ENCODE data around the gene FAM124B. TPM values are rescaled to one million over a fixed set of nuclear protein-coding genes. Genes with fewer than 3 reads are reported as not detected.
A peak's percentile ranks its signal among the peaks of the same experiment; 100 is the strongest.

The FAM124B gene
- total RNA-seq, 1 experiment from 2014 or later: 0.73 TPM

DNA sequence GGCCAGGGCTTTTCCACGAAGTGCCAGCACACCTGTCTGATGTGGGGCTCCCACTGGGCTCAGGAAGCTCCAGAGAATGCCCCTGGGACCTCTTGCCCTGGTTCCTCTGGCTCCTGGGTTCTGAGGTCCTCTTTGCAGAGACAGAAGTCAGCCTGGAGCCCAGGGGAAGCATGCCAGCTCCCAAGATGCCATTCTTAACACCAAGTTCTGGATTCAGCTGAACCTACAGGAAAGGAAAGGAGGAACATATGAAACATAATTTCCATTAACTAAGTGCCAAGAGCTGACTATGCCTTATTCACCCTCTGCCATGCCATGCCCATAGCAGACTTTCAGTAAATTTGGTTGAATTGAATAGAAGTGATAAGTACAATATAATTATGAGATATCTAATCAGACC, 21.9 kb downstream of the FAM124B start:
- H3K27me3 ChIP-seq: no peaks in the 10 kb centered on the region
- no peaks in the 10 kb centered on the region for H3K36me3 ChIP-seq
- H3K4me3 ChIP-seq: no peak overlapping the region
- no peak for DNase-seq
- no peaks in the 10 kb centered on the region for H3K9me3 ChIP-seq (replicated peaks)
- no peak overlapping the region for H3K27ac ChIP-seq
- no peaks in the 10 kb centered on the region for H3K4me1 ChIP-seq

- DNase-seq: no peak
- Histone ChIP-seq H3K27ac (no peak overlapping the region), H3K27me3 (no peaks in the 10 kb centered on the region), H3K4me3 (no peak overlapping the region), H3K9me3 (replicated peaks) (no peaks in the 10 kb centered on the region), H3K36me3 (no peaks in the 10 kb centered on the region), H3K4me1 (no peaks in the 10 kb centered on the region)
Observed at GRCh38 chr2:224379172-224379571, 22.7 kb downstream of the FAM124B start.

DNA sequence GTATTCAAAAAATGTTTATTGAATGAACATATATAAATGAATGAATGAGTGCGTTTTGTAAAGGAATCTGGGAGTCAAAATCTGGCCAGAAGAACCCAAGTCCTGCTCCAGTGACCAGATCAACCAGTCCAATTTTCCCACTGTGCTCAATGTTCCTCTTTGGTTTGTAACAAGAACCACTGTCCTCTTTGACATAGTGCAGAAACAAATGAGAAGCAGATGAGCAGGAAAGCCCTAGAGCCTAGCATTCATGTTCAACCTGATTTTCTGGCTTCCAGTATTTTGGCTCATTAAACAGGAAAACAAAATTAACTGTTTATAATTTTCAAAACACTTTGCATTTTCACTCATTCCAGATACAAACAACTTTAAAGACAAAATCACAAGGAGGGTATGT, 23.2 kb downstream of the FAM124B start:
- no peak for DNase-seq
- Histone ChIP-seq H3K27ac (no peak overlapping the region), H3K4me1 (no peaks in the 10 kb centered on the region), H3K27me3 (no peaks in the 10 kb centered on the region), H3K9me3 (replicated peaks) (no peaks in the 10 kb centered on the region), H3K36me3 (no peaks in the 10 kb centered on the region), H3K4me3 (no peak overlapping the region)

DNA sequence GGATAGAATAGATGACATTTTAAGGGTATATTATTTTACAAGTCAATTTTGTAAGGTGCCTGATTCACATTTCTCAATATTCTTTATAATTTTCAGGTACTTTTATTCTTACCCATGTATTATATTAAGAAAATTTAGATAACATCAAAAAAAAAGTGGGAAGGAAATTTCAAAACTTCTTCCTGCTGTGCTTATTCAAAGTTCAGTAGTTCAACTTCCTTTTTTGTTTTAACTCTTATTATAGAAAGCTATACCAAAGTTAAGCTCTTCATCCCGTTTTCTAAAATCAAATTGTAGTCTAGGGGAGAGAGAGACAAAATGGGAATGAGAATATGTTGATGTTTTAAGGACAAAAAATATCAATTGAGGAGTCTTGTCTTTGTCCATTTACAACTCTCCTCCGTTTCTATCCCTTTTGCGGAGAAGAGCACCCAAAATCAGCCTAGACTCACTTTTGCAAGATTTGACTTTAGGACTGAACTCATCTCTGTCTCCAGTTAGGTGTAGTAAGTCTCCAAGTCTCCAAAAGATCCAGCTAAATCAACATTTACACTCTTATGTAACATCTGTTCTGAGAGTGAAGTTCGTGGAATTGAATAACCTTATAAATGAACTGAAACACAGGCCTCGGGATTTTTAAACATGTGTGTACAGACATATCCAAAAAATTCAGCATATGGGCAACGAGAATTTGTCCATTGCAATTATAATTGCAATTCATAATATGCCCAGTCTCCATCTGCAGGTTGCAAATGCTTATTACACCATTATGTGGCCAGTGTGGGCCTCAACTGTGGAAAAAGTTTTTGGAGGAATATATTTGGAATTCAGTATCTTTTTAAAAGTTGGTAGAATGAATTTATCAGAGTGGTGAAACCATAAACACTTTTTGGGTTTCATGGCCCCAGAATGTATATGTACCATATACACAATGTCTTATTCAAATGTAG, 23.9 kb downstream of the FAM124B start:
- H3K4me1 ChIP-seq: no peaks in the 10 kb centered on the region
- H3K36me3 ChIP-seq: no peaks in the 10 kb centered on the region
- no peaks in the 10 kb centered on the region for H3K9me3 ChIP-seq (replicated peaks)
- no peak overlapping the region for H3K27ac ChIP-seq
- no peak for DNase-seq
- no peaks in the 10 kb centered on the region for H3K27me3 ChIP-seq
- H3K4me3 ChIP-seq: no peak overlapping the region

- no peaks in the 10 kb centered on the region for H3K9me3 ChIP-seq (replicated peaks)
- H3K36me3 ChIP-seq: no peaks in the 10 kb centered on the region
- no peaks in the 10 kb centered on the region for H3K27me3 ChIP-seq
- no peaks in the 10 kb centered on the region for H3K4me1 ChIP-seq
- no peak overlapping the region for H3K27ac ChIP-seq
- H3K4me3 ChIP-seq: no peak overlapping the region
- DNase-seq: no peak
Observed at GRCh38 chr2:224372641-224373040, 29.3 kb downstream of the FAM124B start.

DNA sequence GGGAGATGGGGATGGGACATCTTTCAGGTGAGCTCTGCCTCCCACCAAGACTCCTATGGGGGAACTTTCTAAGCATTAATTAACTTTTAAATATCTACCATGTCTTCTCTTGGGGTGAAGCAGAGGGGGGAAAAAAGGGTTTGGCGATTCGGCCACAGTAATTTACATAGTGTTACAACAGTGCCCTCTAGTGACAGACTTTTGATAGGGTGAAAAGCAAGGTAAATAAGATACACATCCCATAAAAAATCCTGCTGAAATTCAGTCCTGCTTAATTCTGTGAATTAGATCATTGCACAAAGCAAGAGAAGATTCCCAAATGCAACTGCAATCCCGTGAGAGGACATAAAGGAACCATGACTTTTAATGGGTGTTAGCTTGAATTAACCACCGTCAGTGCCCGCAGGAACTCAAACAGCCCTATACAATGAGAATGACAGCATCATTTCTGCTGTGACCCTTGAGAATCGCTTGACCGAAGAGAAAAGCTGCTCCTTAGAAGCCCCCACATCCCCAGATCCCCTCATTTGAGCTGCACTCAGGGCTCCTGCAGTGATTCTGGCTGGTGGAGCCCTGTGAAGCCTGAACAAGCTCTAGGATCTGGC, 32.8 kb downstream of the FAM124B start:
- no peak overlapping the region for H3K4me3 ChIP-seq
- no peaks in the 10 kb centered on the region for H3K36me3 ChIP-seq
- H3K27me3 ChIP-seq: no peaks in the 10 kb centered on the region
- DNase-seq: peak; percentile 51 to 84
- H3K9me3 ChIP-seq (replicated peaks): 0 out of 2 replicates have a peak, but pooled peaks cover 4% of the 10 kb centered on the region
- H3K4me1 ChIP-seq: peaks cover 5% of the 10 kb centered on the region
- H3K27ac ChIP-seq: no peak overlapping the region

DNA sequence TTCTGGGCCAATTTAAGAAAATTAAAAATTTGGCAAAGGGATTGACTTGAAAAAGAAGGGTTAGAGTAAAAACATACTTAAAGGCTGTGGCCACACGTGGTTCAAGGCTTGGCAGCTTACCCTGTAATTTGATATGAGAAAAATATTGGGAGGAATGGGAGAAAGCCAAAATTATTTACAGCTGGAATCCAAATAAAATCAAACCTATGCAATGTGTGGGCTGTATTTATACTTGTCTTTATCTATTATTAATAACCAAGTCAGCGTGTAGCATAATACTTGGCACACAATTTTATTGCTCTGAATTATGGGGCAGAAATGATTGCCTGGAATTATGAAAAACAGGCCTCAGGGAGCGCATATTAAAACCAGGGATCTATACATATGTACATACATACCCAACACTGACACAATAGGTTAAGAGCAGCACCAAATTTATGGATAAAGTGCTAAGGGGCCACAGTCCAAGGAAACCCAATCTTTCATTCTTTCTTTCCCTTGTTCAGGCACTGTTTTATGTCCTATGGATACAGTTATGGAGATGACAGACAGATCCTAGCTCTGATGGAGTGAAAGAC, 35.6 kb downstream of the FAM124B start:
- Histone ChIP-seq H3K9me3 (replicated peaks) (0 out of 2 replicates have a peak, but pooled peaks cover 4% of the 10 kb centered on the region), H3K36me3 (no peaks in the 10 kb centered on the region), H3K4me1 (peaks cover 5% of the 10 kb centered on the region), H3K4me3 (no peak overlapping the region), H3K27me3 (no peaks in the 10 kb centered on the region), H3K27ac (no peak overlapping the region)
- peak in 1 of 2 experiments; percentile 30 for DNase-seq

DNA sequence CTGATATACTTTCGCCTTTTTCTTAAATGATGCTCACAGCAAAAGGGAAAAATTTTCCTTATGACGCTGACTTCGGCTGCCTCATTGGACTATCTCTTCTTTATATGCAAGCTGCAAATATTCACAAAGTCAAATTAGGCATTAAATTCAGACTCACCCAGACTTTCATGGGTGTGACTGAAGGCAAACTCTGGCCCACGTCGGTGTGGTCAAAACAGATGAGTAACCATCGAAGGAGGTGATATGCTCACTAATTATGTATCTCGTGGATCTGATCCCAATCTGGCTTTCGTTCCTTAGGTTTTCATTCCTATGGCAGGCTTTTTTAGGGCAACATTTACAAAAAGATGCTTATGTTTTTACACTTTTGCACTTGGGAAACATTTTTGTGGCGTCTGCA, 36.6 kb downstream of the FAM124B start:
- Histone ChIP-seq H3K9me3 (replicated peaks) (0 out of 2 replicates have a peak, but pooled peaks cover 4% of the 10 kb centered on the region), H3K36me3 (no peaks in the 10 kb centered on the region), H3K27me3 (no peaks in the 10 kb centered on the region), H3K4me3 (no peak overlapping the region), H3K27ac (no peak overlapping the region), H3K4me1 (peaks cover 5% of the 10 kb centered on the region)
- no peak for DNase-seq

GRCh38 chr2:224363281-224363680, 38.6 kb downstream of the FAM124B start:
- Histone ChIP-seq H3K27me3 (no peaks in the 10 kb centered on the region), H3K27ac (no peak overlapping the region), H3K4me3 (no peak overlapping the region), H3K9me3 (replicated peaks) (0 out of 2 replicates have a peak, but pooled peaks cover 4% of the 10 kb centered on the region), H3K36me3 (no peaks in the 10 kb centered on the region), H3K4me1 (peaks cover 9% of the 10 kb centered on the region)
- no peak for DNase-seq

DNA sequence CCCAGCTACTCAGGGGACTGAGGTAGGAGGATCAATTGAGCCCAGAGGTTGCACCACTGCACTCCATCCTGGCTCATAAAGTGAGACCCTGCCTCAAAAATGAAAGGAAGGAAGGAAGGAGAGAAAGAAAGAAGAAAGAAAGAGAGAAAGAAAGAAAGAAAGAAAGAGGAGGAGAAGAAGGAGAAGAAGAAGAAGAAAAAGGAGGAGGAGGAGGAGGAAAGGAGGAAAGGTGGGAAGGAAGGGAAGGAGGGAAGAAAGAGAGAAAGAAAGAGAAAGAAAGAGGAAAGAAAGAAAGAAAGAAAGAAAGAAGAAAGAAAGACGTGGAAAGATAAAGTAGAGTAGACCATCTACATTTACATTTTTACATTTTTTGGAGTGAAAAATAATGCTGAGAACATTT, 39.8 kb downstream of the FAM124B start:
- H3K27me3 ChIP-seq: no peaks in the 10 kb centered on the region
- no peak overlapping the region for H3K27ac ChIP-seq
- no peaks in the 10 kb centered on the region for H3K36me3 ChIP-seq
- DNase-seq: no peak
- 0 out of 2 replicates have a peak, but pooled peaks cover 4% of the 10 kb centered on the region for H3K9me3 ChIP-seq (replicated peaks)
- H3K4me3 ChIP-seq: no peak overlapping the region
- H3K4me1 ChIP-seq: peaks cover 9% of the 10 kb centered on the region

DNA sequence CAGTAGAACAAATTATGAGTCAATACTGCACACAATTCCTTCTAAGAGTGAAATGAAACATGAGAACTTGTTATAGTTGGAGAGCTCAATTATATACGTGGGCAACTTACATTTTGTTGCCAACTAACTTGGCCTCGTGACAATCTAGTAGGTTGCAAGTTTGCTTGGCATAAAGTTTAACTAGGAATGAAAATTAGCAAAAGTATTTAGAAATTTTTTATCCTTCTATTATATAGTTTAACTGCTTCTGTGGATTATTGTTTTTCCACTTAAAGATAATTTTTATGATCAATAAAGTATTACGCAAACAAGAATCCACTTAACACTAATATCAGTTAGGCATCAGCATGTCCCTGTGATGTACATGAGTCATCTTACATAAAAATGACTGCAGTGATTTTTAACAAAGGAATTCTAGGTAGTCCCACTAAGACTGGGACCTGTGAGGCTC, 41.1 kb downstream of the FAM124B start:
- H3K9me3 ChIP-seq (replicated peaks): no peaks in the 10 kb centered on the region
- H3K4me1 ChIP-seq: peaks cover 3% of the 10 kb centered on the region; the same call in 1 of the 2 replicates
- DNase-seq: no peak

DNA sequence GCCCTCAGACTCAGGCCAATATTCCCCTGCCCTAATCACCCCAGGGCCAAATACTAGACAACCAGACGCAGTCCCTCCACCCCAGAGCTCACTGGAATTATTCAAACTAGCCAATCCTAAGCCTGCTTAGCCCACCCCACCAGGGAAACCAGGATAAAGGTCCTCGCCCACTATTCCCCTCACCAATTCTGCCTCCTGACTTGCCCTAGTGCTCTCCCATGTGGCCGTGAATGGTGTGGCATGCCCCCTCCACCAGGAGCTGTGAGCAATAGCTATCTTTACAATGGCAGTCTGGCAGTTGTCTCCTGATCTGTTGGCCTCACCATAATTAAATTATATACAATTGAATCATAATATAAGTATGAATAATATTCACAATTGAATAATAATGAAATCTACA, 42.3 kb downstream of the FAM124B start:
- Histone ChIP-seq H3K9me3 (replicated peaks) (no peaks in the 10 kb centered on the region), H3K27ac (no peak overlapping the region), H3K4me3 (no peak overlapping the region), H3K4me1 (0 out of 2 replicates have a peak, but pooled peaks cover 3% of the 10 kb centered on the region), H3K36me3 (no peaks in the 10 kb centered on the region), H3K27me3 (no peaks in the 10 kb centered on the region)
- peak; percentile 58 to 64 for DNase-seq

More for the DNA sequence above, 41.1 kb downstream of the FAM124B start:
- Histone ChIP-seq H3K4me3 (no peak overlapping the region), H3K36me3 (no peaks in the 10 kb centered on the region), H3K27me3 (no peaks in the 10 kb centered on the region), H3K27ac (no peak overlapping the region)

DNA sequence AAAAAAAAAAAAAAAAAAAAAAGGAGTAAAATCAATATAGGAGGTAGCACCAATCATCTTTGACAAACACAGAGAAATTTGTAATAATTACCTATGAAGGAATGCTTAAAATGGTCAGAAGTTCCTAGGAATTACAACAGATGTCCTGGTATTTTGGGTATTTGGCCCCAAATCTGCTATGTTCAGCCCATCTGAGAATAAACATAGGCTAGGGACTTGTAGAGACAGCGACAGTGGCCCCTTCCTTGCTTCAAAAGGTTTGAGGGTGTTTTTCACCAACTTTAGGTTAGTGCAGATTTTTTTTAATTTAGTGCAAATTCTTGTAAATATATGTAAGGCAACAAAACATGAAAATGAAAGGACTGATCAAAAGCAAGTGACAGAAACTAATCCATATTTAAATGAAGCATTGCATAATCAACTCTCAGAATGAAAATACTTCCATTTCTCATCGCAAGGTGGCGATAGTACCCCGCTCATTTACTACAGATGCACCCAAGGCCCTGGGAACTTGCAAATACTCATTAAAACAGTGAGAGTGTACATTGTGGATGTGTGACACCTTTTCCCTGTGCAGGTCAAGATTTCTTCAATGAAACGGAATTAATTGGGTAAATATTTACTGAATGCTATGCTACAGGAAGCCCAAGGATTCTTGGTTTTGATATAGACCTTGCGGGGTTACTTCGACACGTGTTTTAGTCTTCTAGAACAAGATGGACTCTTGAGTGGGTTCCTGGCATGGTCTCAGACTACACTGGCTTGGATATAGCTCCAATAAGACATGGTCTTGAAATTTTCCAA, 44.6 kb downstream of the FAM124B start:
- H3K9me3 ChIP-seq (replicated peaks): no peaks in the 10 kb centered on the region
- H3K36me3 ChIP-seq: no peaks in the 10 kb centered on the region
- DNase-seq: peak; percentile 54 to 86
- no peaks in the 10 kb centered on the region for H3K27me3 ChIP-seq
- H3K4me1 ChIP-seq: 0 out of 2 replicates have a peak, but pooled peaks cover 3% of the 10 kb centered on the region
- no peak overlapping the region for H3K4me3 ChIP-seq
- no peak overlapping the region for H3K27ac ChIP-seq

DNA sequence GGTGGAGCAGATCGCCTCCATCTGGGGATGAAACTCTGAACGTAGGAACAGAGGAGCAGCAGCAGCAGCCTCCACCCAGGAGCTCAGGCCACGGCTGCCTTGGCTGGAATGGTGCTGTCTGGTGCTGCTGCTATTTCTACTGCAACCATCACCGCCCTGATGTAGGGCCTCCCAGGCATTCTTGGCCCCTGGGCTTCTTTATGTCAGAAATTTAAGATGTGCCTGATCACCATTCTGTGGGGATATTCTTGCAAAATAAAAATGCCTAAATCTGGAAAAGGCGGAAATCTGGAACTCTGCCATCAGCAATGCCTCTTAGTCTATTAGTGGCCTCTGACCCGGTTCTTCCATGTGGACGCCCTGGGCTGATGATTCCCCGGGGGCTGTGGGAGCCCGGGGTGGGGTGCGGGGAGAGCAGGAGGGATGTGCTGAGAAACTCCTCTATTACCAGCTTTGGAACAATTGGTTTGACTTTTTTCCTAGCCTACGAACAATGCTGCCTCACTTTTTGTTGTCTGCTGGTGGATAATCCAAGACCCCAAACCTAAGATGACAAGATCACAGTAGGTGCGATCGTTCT, 47.2 kb downstream of the FAM124B start:
- Histone ChIP-seq H3K4me1 (no peaks in the 10 kb centered on the region), H3K4me3 (no peak overlapping the region), H3K9me3 (replicated peaks) (no peaks in the 10 kb centered on the region), H3K27ac (no peak overlapping the region), H3K27me3 (no peaks in the 10 kb centered on the region), H3K36me3 (no peaks in the 10 kb centered on the region)
- DNase-seq: no peak

All from SJCRH30 (cell line).